ENCODE results near the gene GAS5. TPM values are rescaled to one million over a fixed set of nuclear protein-coding genes. Genes with fewer than 3 reads are reported as not detected.

The GAS5 gene
- total RNA-seq, 2 experiments from 2014 or later = 901 to 1,026 TPM

DNA sequence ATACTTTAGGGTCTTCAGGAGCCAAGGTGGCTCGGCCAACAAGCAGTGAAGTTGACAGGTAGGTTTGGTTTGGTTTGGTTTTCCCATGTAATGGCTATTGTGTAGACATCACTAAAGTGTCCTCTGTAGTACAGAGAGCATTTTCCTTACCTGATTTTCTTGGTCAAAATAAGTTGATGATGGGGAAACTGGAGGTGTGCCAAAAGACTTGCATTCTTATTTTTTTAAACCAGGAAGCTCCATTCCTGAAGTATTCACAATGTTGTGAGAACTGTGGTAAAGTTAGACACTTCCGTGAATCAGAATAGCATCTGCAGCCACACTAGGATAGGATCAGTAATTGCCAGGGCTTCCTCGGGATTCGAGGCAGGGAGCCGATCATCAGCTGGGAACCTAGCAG lies 3.3 kb upstream of the GAS5 start:
- TF ChIP-seq EZH2phosphoT487 (IDR thresholded peaks at IDR 0.05; ENCODE audit: borderline replicate concordance, low read depth, low read length) (no peak), CTCF (conservative IDR thresholded peaks at IDR 0.05; ENCODE audit: low read length) (no peak)
- Histone ChIP-seq H3K9me3 (ENCODE audit: low read length) (no peaks in the 10 kb centered on the region), H3K9me2 (ENCODE audit: insufficient read depth, low read length) (no peaks in the 10 kb centered on the region), H3K36me3 (ENCODE audit: insufficient read depth, low read length) (peaks cover 59% of the 10 kb centered on the region), H3K4me2 (ENCODE audit: low read length) (peak overlapping the region; percentile 96), H3K27ac (ENCODE audit: low read depth, low read length, poor library complexity, severe bottlenecking) (peak overlapping the region; percentile 91), H2AFZ (ENCODE audit: low read length) (peak overlapping the region; percentile 62; the same call in 1 of the 2 replicates), H3K4me3 (ENCODE audit: low read depth, low read length, poor library complexity, severe bottlenecking) (peak overlapping the region; percentile 98), H3K4me1 (ENCODE audit: insufficient read depth, low read length, poor library complexity, severe bottlenecking) (peaks cover 28% of the 10 kb centered on the region), H3K79me2 (ENCODE audit: insufficient read depth, low read depth, low read length) (peaks cover 48% of the 10 kb centered on the region), H4K20me1 (ENCODE audit: insufficient read depth, low read length) (peaks cover 9% of the 10 kb centered on the region)
- DNase-seq (ENCODE audit: low spot score) = no peak
- intact Hi-C loops (cut with micrococcal nuclease; ENCODE audit: unreplicated experiment) = no loop called here
- CTCF ChIA-PET (ENCODE audit: unreplicated experiment) = no interaction called here
- BruUV-seq (replicated peaks) = no TSS peak
- POLR2A ChIA-PET = interaction anchor here (0.6 to 2.5 kb wide), 3 partner anchors 14 to 290 kb away, joined by 3 to 6 read pairs (median 4); no protein-coding TSS in a partner anchor

DNA sequence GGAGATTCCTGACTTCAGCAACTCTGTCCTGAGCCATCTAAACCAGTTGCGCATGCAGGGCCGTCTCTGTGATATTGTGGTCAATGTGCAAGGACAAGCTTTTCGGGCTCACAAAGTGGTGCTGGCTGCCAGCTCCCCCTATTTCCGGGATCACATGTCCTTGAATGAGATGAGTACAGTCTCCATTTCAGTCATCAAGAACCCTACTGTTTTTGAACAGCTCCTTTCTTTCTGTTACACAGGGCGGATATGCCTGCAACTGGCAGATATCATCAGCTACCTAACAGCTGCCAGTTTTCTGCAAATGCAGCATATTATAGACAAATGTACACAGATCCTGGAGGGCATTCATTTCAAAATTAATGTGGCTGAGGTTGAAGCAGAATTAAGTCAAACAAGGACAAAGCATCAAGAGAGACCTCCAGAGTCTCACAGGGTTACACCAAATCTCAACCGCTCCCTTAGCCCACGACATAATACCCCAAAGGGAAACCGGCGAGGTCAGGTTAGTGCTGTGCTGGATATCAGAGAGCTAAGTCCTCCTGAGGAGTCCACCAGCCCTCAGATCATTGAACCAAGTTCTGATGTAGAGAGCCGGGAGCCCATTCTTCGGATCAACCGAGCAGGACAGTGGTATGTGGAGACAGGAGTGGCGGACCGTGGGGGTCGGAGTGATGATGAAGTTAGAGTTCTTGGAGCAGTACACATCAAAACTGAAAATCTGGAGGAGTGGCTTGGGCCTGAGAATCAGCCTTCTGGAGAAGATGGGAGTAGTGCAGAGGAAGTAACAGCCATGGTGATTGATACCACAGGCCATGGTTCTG lies 2.7 kb upstream of the GAS5 start:
- H3K4me3 ChIP-seq (ENCODE audit: low read depth, low read length, poor library complexity, severe bottlenecking) = peak overlapping the region; percentile 98
- POLR2A ChIA-PET = interaction anchor here (0.7 to 2.5 kb wide), 11 partner anchors 13 to 452 kb away, joined by 3 to 6 read pairs (median 3); no protein-coding TSS in a partner anchor
- peaks cover 15% of the 10 kb centered on the region for H4K20me1 ChIP-seq (ENCODE audit: insufficient read depth, low read length)
- H3K36me3 ChIP-seq (ENCODE audit: insufficient read depth, low read length) = peaks cover 62% of the 10 kb centered on the region
- H3K79me2 ChIP-seq (ENCODE audit: insufficient read depth, low read depth, low read length) = peaks cover 54% of the 10 kb centered on the region
- H2AFZ ChIP-seq (ENCODE audit: low read length) = peak overlapping the region; percentile 62; the same call in 1 of the 2 replicates
- BruUV-seq (replicated peaks) = no TSS peak
- H3K27ac ChIP-seq (ENCODE audit: low read depth, low read length, poor library complexity, severe bottlenecking) = peak overlapping the region; percentile 91
- H3K9me2 ChIP-seq (ENCODE audit: insufficient read depth, low read length) = no peaks in the 10 kb centered on the region
- H3K9me3 ChIP-seq (ENCODE audit: low read length) = no peaks in the 10 kb centered on the region
- peaks cover 34% of the 10 kb centered on the region for H3K4me1 ChIP-seq (ENCODE audit: insufficient read depth, low read length, poor library complexity, severe bottlenecking)
- H3K4me2 ChIP-seq (ENCODE audit: low read length) = peak overlapping the region; percentile 96
- no peak; the same call in 1 of the 2 replicates for TF ChIP-seq CTCF (conservative IDR thresholded peaks at IDR 0.05; ENCODE audit: low read length)
- TF ChIP-seq EZH2phosphoT487 (IDR thresholded peaks at IDR 0.05; ENCODE audit: borderline replicate concordance, low read depth, low read length) = no peak
- CTCF ChIA-PET (ENCODE audit: unreplicated experiment) = no interaction called here
- DNase-seq (ENCODE audit: low spot score) = peak; percentile 65
- intact Hi-C loops (cut with micrococcal nuclease; ENCODE audit: unreplicated experiment) = no loop called here

DNA sequence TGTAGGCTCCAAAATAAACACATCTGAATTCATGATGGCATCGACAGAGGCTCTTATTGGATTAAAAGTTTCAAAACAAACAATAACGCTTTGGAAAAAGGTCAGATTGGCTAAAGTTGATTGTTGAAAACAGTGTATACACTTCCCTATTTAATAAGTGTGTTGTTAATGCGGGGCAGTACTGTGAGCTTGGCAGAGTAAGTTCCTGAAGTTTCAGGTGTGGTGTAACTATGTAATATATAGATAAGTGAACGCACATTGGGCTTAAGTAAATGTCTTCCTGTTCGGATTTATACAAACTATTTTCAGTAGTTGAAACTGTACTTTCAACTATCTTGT lies 1.2 kb upstream of the GAS5 start:
- intact Hi-C loops (cut with micrococcal nuclease; ENCODE audit: unreplicated experiment) = loop anchor here (2.0 to 5.0 kb wide), 7 partner anchors 152 to 1337 kb away; partner anchors contain the start of genes PRDX6, RABGAP1L and SUCO
- BruUV-seq (replicated peaks) = TSS peak; percentile 71
- H3K79me2 ChIP-seq (ENCODE audit: insufficient read depth, low read depth, low read length) = peaks cover 69% of the 10 kb centered on the region
- DNase-seq (ENCODE audit: low spot score) = no peak
- H3K9me3 ChIP-seq (ENCODE audit: low read length) = no peaks in the 10 kb centered on the region
- H4K20me1 ChIP-seq (ENCODE audit: insufficient read depth, low read length) = peaks cover 30% of the 10 kb centered on the region
- no peaks in the 10 kb centered on the region for H3K9me2 ChIP-seq (ENCODE audit: insufficient read depth, low read length)
- peak overlapping the region; percentile 62 for H2AFZ ChIP-seq (ENCODE audit: low read length)
- H3K4me1 ChIP-seq (ENCODE audit: insufficient read depth, low read length, poor library complexity, severe bottlenecking) = peaks cover 49% of the 10 kb centered on the region
- ChIA-PET POLR2A (interaction anchor here (0.5 to 2.8 kb wide), 17 partner anchors 9 to 403 kb away, joined by 3 to 11 read pairs (median 4); partner anchors contain the start of genes CENPL, DARS2, KLHL20 and RC3H1), CTCF (ENCODE audit: unreplicated experiment) (no interaction called here)
- peak overlapping the region; percentile 91 for H3K27ac ChIP-seq (ENCODE audit: low read depth, low read length, poor library complexity, severe bottlenecking)
- H3K36me3 ChIP-seq (ENCODE audit: insufficient read depth, low read length) = peaks cover 67% of the 10 kb centered on the region
- peak overlapping the region; percentile 98 for H3K4me3 ChIP-seq (ENCODE audit: low read depth, low read length, poor library complexity, severe bottlenecking)
- peak overlapping the region; percentile 96 for H3K4me2 ChIP-seq (ENCODE audit: low read length)
- TF ChIP-seq CTCF (conservative IDR thresholded peaks at IDR 0.05; ENCODE audit: low read length) (peak; percentile 15; the same call in 1 of the 2 replicates), EZH2phosphoT487 (IDR thresholded peaks at IDR 0.05; ENCODE audit: borderline replicate concordance, low read depth, low read length) (no peak)
